Measurements from ENCODE around the gene STARD5. TPM values are rescaled to one million over a fixed set of nuclear protein-coding genes. Genes with fewer than 3 reads are reported as not detected.

Gene STARD5
- total and polyA plus RNA-seq, 2 of the 8 experiments (the other 6 are each of a cell fraction or from before 2014, with no cell fraction given): 5.5 to 10.4 TPM

GRCh38 chr15:81286621-81287121 is 37.3 kb downstream of the STARD5 start:
- no peak overlapping the region for H2AK5ac ChIP-seq (ENCODE audit: low read depth, low read length)
- no peaks in the 10 kb centered on the region for H3K36me3 ChIP-seq (ENCODE audit: control insufficient read depth in 2 of 4, insufficient read depth in 4 of 4, low read length in 3 of 4)
- no peak overlapping the region for H3K18ac ChIP-seq (ENCODE audit: extremely low read depth, low read length)
- no peaks in the 10 kb centered on the region for H3K4me1 ChIP-seq (replicated peaks in 1 of 4; ENCODE audit: control insufficient read depth in 3 of 4, insufficient read depth in 4 of 4, low read length in 3 of 4)
- H3K23ac ChIP-seq (ENCODE audit: insufficient read length): no peak overlapping the region
- H3K4ac ChIP-seq (replicated peaks; ENCODE audit: insufficient read length, low read depth, low read length): no peak overlapping the region
- H3K56ac ChIP-seq (replicated peaks; ENCODE audit: insufficient read length, low read depth, low read length): no peak overlapping the region
- no peak overlapping the region for H3K27ac ChIP-seq (ENCODE audit: low read depth, low read length)
- H3K4me2 ChIP-seq (ENCODE audit: insufficient read depth in 1 of 2, low read depth in 2 of 2, low read length in 2 of 2): no peak overlapping the region
- no peak overlapping the region for H2AFZ ChIP-seq (ENCODE audit: low read length)
- H2BK120ac ChIP-seq (replicated peaks; ENCODE audit: low read depth, low read length): no peak overlapping the region
- no peak overlapping the region for H4K5ac ChIP-seq (ENCODE audit: insufficient read length, low read depth, low read length)
- no peak overlapping the region for H2BK5ac ChIP-seq (ENCODE audit: low read depth, low read length)
- no peak for DNase-seq (ENCODE audit: low read depth in 1 of 2, low spot score in 2 of 2)
- H3K4me3 ChIP-seq (ENCODE audit: extremely low read depth in 1 of 4, insufficient read depth in 2 of 4, low read depth in 3 of 4, low read length in 4 of 4): no peak overlapping the region
- H3K79me2 ChIP-seq (ENCODE audit: control insufficient read depth in 1 of 2, insufficient read depth in 2 of 2, low read length in 2 of 2): no peaks in the 10 kb centered on the region
- H4K91ac ChIP-seq (replicated peaks; ENCODE audit: insufficient read length, low read length): no peak overlapping the region
- ChIA-PET CTCF (ENCODE audit: partially characterized antibody) (interaction anchor here (1.0 to 2.8 kb wide), 5 partner anchors 20 to 124 kb away, joined by 3 to 9 read pairs (median 4); no protein-coding TSS in a partner anchor), POLR2A (ENCODE audit: partially characterized antibody) (no interaction called here)
- H3K14ac ChIP-seq (ENCODE audit: insufficient read length): no peak overlapping the region
- no peak overlapping the region for H4K8ac ChIP-seq (ENCODE audit: extremely low read depth, insufficient read depth, low read length)
- H3K27me3 ChIP-seq (replicated peaks in 1 of 4; ENCODE audit: control insufficient read depth in 3 of 4, extremely low read depth in 1 of 4, insufficient read depth in 3 of 4, low read length in 3 of 4): no peaks in the 10 kb centered on the region
- no peak overlapping the region for H2BK12ac ChIP-seq (ENCODE audit: low read depth, low read length)
- H2BK20ac ChIP-seq (ENCODE audit: low read length): no peak overlapping the region
- no peaks in the 10 kb centered on the region for H3K9me3 ChIP-seq (ENCODE audit: insufficient read depth in 2 of 2, low read depth in 1 of 2, low read length in 1 of 2)
- H3K23me2 ChIP-seq (ENCODE audit: low read depth, low read length): no peaks in the 10 kb centered on the region
- FAIRE-seq: no peak
- H3K79me1 ChIP-seq (ENCODE audit: low read depth, low read length): no peaks in the 10 kb centered on the region
- no peaks in the 10 kb centered on the region for H4K20me1 ChIP-seq (replicated peaks in 1 of 2; ENCODE audit: control insufficient read depth in 1 of 2, insufficient read depth in 2 of 2, low read length in 2 of 2)
- 89% methylated on average over 2 of the region's 2 CpGs; no CpG with 5 or more reads in 1 of the 2 experiments for WGBS, 2 experiments (ENCODE audit: extremely low coverage in 1 of 2, insufficient coverage in 1 of 2, insufficient read length in 1 of 2, insufficient replicate concordance in 2 of 2, low coverage in 1 of 2, low lambda C conversion rate in 2 of 2, missing lambda C conversion rate in 1 of 2)
- H3K9ac ChIP-seq (replicated peaks in 1 of 4; ENCODE audit: extremely low read depth in 1 of 4, low read depth in 3 of 4, low read length in 3 of 4): no peak overlapping the region
- no peak overlapping the region for H2BK15ac ChIP-seq (ENCODE audit: low read length)
- TF ChIP-seq EZH2 (IDR thresholded peaks at IDR 0.05; ENCODE audit: low read depth, low read length, severe bottlenecking) (no peak), NRF1 (IDR thresholded peaks at IDR 0.05; ENCODE audit: low read depth, low read length) (no peak), POU5F1 (IDR thresholded peaks at IDR 0.05; ENCODE audit: low read depth, low read length) (no peak), FOSL1 (IDR thresholded peaks at IDR 0.05; ENCODE audit: insufficient read depth, low read depth, low read length) (no peak), RXRA (IDR thresholded peaks at IDR 0.05; ENCODE audit: insufficient read depth, low read depth, low read length) (no peak)

Data from H1 (cell line).